Dendritic cell treated with granulocyte-macrophage colony-stimulating factor and Interleukin-4, amounts not matched to agents 40 ng/mL and 50 ng/mL, for 4 days (primary cell): ENCODE measurements around the gene NPAS2.

Experiments
- H3K27ac Mint-ChIP-seq: one replicate; pipeline ENCODE4 v1.8.0; 2022; ENCODE audit warnings: mild to moderate bottlenecking, mixed read lengths
- H3K27me3 Mint-ChIP-seq: one replicate; pipeline ENCODE4 v1.8.0; 2022; ENCODE audit warnings: mild to moderate bottlenecking, mixed read lengths
- H3K36me3 Mint-ChIP-seq: one replicate; pipeline ENCODE4 v1.8.0; 2022; ENCODE audit warnings: low read depth, mixed read lengths
- H3K4me1 Mint-ChIP-seq: one replicate; pipeline ENCODE4 v1.8.0; 2022; ENCODE audit warnings: low read depth, mixed read lengths
- H3K4me3 Mint-ChIP-seq: one replicate; pipeline ENCODE4 v1.8.0; 2022; ENCODE audit warnings: mild to moderate bottlenecking, moderate library complexity, mixed read lengths
- H3K9me3 Mint-ChIP-seq: one replicate; pipeline ENCODE4 v1.8.0; 2022; ENCODE audit warnings: mixed read lengths
- intact Hi-C: fragments of 100-400 bp; cut with micrococcal nuclease; formaldehyde crosslinking; loops from one replicate; pipeline ENCODE4 v1.15.0; 2022

Gene NPAS2

GRCh38 chr2:101003278-101003775, 183.4 kb downstream of the NPAS2 start:
- Mint-ChIP-seq H3K4me3 (peak overlapping the region; percentile 97), H3K27ac (peak overlapping the region; percentile 92), H3K4me1 (peaks cover 52% of the 10 kb centered on the region), H3K27me3 (peaks cover 5% of the 10 kb centered on the region), H3K9me3 (no peaks in the 10 kb centered on the region), H3K36me3 (peaks cover 68% of the 10 kb centered on the region)
- intact Hi-C loops, result loop anchor here (2.0 kb wide), 1 partner anchor 441 kb away; the partner anchor contains the start of gene PDCL3

- H3K36me3 Mint-ChIP-seq, result peaks cover 82% of the 10 kb centered on the region
- peak overlapping the region; percentile 65 for H3K27ac Mint-ChIP-seq
- H3K9me3 Mint-ChIP-seq, result no peaks in the 10 kb centered on the region
- peaks cover 59% of the 10 kb centered on the region for H3K4me1 Mint-ChIP-seq
- peaks cover under 1% of the 10 kb centered on the region for H3K27me3 Mint-ChIP-seq
- intact Hi-C loops, result no loop called here
- H3K4me3 Mint-ChIP-seq, result no peak overlapping the region
These were observed 184.8 kb downstream of the NPAS2 start for GRCh38 chr2:101004620-101005325.

- intact Hi-C loops, result no loop called here
- Mint-ChIP-seq H3K27me3 (no peaks in the 10 kb centered on the region), H3K9me3 (no peaks in the 10 kb centered on the region), H3K4me1 (peaks cover 63% of the 10 kb centered on the region), H3K36me3 (peaks cover 96% of the 10 kb centered on the region), H3K4me3 (no peak overlapping the region), H3K27ac (no peak overlapping the region)
These were observed 186.3 kb downstream of the NPAS2 start for GRCh38 chr2:101006065-101006715.

- H3K27me3 Mint-ChIP-seq, result no peaks in the 10 kb centered on the region
- no peak overlapping the region for H3K27ac Mint-ChIP-seq
- no peak overlapping the region for H3K4me3 Mint-ChIP-seq
- intact Hi-C loops, result no loop called here
- no peaks in the 10 kb centered on the region for H3K9me3 Mint-ChIP-seq
- peaks cover 97% of the 10 kb centered on the region for H3K36me3 Mint-ChIP-seq
- H3K4me1 Mint-ChIP-seq, result peaks cover 69% of the 10 kb centered on the region
These were observed 187.7 kb downstream of the NPAS2 start for GRCh38 chr2:101007415-101008345.

DNA sequence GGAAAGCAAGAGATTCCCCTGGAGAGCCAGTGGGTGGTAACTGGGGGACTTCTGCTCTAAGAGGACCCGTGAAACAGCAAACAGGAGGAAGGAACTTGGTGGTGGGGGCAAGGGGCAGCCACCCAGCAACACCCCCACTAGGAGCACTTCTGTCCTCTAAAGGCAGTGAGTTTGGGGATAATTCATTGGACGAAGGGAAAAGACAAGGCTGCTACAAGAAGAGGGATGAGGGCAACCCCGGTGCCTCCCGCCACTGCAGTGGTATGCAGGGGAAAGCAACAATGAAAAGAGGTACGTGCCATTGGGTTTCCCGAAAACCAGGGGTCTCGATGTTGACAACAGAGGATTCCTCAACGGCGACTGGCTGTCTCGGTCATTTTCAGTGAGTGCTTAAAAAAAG, 191.2 kb downstream of the NPAS2 start:
- H3K4me3 Mint-ChIP-seq, result no peak overlapping the region
- H3K4me1 Mint-ChIP-seq, result peaks cover 36% of the 10 kb centered on the region
- peaks cover 79% of the 10 kb centered on the region for H3K36me3 Mint-ChIP-seq
- intact Hi-C loops, result loop anchor here (10.0 kb wide), 1 partner anchor 104 kb away; no protein-coding TSS in a partner anchor
- H3K9me3 Mint-ChIP-seq, result no peaks in the 10 kb centered on the region
- no peaks in the 10 kb centered on the region for H3K27me3 Mint-ChIP-seq
- H3K27ac Mint-ChIP-seq, result peak overlapping the region; percentile 61

GRCh38 chr2:101012054-101012705, 192.2 kb downstream of the NPAS2 start:
- Mint-ChIP-seq H3K4me3 (no peak overlapping the region), H3K27me3 (no peaks in the 10 kb centered on the region), H3K4me1 (peaks cover 35% of the 10 kb centered on the region), H3K27ac (peak overlapping the region; percentile 39), H3K36me3 (peaks cover 69% of the 10 kb centered on the region), H3K9me3 (no peaks in the 10 kb centered on the region)
- intact Hi-C loops, result loop anchor here (1.0 to 10.0 kb wide), 3 partner anchors 103 to 193 kb away; no protein-coding TSS in a partner anchor

- Mint-ChIP-seq H3K4me3 (no peak overlapping the region), H3K9me3 (no peaks in the 10 kb centered on the region), H3K27me3 (no peaks in the 10 kb centered on the region), H3K36me3 (peaks cover 63% of the 10 kb centered on the region), H3K27ac (peak overlapping the region; percentile 39), H3K4me1 (peaks cover 34% of the 10 kb centered on the region)
- intact Hi-C loops, result loop anchor here (1.0 to 10.0 kb wide), 3 partner anchors 102 to 193 kb away; no protein-coding TSS in a partner anchor
These were observed 192.8 kb downstream of the NPAS2 start for GRCh38 chr2:101012706-101013181.

DNA sequence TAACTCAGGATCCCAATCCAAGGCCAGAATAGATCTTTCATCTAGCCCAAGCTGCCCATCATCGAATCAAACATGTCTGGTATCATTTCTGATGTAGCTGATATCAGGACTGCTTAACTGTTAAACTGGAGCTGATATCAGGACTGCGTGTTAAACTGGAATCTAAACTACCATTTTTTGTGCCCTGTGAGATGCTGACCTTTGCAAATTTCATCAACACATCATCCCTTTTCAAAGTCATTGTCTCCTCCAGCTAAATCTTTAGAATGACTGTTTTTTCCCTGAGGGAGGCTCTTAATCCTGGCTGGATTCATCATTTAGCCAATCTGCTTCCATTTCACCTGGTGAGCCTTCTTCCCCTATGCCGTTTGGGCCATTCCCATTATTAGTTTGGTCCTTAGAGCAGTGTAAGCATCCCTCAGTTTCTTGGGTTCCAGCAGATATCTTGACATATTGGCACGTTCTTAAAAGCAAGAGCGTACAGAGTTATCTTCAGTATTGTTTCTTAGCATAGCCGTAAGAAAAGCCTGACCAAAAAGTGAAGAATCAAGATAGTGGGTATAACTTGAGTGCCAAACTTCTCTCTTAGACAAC, 194.4 kb downstream of the NPAS2 start:
- no peak overlapping the region for H3K4me3 Mint-ChIP-seq
- peaks cover 60% of the 10 kb centered on the region for H3K36me3 Mint-ChIP-seq
- no peaks in the 10 kb centered on the region for H3K27me3 Mint-ChIP-seq
- peaks cover 20% of the 10 kb centered on the region for H3K4me1 Mint-ChIP-seq
- intact Hi-C loops, result loop anchor here (10.0 kb wide), 1 partner anchor 100 kb away; no protein-coding TSS in a partner anchor
- H3K27ac Mint-ChIP-seq, result no peak overlapping the region
- no peaks in the 10 kb centered on the region for H3K9me3 Mint-ChIP-seq

GRCh38 chr2:101017371-101017770, 197.4 kb downstream of the NPAS2 start:
- Mint-ChIP-seq H3K4me3 (no peak overlapping the region), H3K27me3 (no peaks in the 10 kb centered on the region), H3K4me1 (peaks cover 6% of the 10 kb centered on the region), H3K9me3 (no peaks in the 10 kb centered on the region), H3K36me3 (peaks cover 62% of the 10 kb centered on the region), H3K27ac (no peak overlapping the region)
- intact Hi-C loops, result loop anchor here (10.0 kb wide), 1 partner anchor 97 kb away; no protein-coding TSS in a partner anchor

GRCh38 chr2:101018934-101019333, 199.0 kb downstream of the NPAS2 start:
- Mint-ChIP-seq H3K4me1 (no peaks in the 10 kb centered on the region), H3K36me3 (peaks cover 55% of the 10 kb centered on the region), H3K27me3 (no peaks in the 10 kb centered on the region), H3K4me3 (no peak overlapping the region), H3K27ac (no peak overlapping the region), H3K9me3 (no peaks in the 10 kb centered on the region)
- intact Hi-C loops, result loop anchor here (10.0 kb wide), 1 partner anchor 96 kb away; no protein-coding TSS in a partner anchor

GRCh38 chr2:101022221-101022620, 202.3 kb downstream of the NPAS2 start:
- H3K36me3 Mint-ChIP-seq, result peaks cover 57% of the 10 kb centered on the region
- H3K9me3 Mint-ChIP-seq, result no peaks in the 10 kb centered on the region
- H3K27ac Mint-ChIP-seq, result no peak overlapping the region
- intact Hi-C loops, result no loop called here
- H3K27me3 Mint-ChIP-seq, result no peaks in the 10 kb centered on the region
- no peaks in the 10 kb centered on the region for H3K4me1 Mint-ChIP-seq
- H3K4me3 Mint-ChIP-seq, result no peak overlapping the region

GRCh38 chr2:101023327-101024107, 203.6 kb downstream of the NPAS2 start:
- Mint-ChIP-seq H3K9me3 (no peaks in the 10 kb centered on the region), H3K27ac (no peak overlapping the region), H3K4me1 (no peaks in the 10 kb centered on the region), H3K27me3 (no peaks in the 10 kb centered on the region), H3K36me3 (peaks cover 52% of the 10 kb centered on the region), H3K4me3 (no peak overlapping the region)
- intact Hi-C loops, result no loop called here
